Esophagus squamous epithelium (tissue), 5 donors: ENCODE measurements around the gene SSRP1. TPM values are rescaled to one million over a fixed set of nuclear protein-coding genes. Genes with fewer than 3 reads are reported as not detected.
A peak's percentile ranks its signal among the peaks of the same experiment; 100 is the strongest.

ENCODE experiments used
- DNase-seq: peaks from one replicate; lab custom pipeline; 2025; lab: John Stamatoyannopoulos, UW
- H3K27ac ChIP-seq, 4 donors: fragments of 200-600 bp; sonication (generic); one replicate each; pipeline ENCODE4 v1.5.1; 2016 to 2019; ENCODE audit warnings: mild to moderate bottlenecking in 1 of 4
- H3K27me3 ChIP-seq, 4 donors: fragments of 200-600 bp; sonication (generic); 1 replicate in 3 of 4; 2 replicates in 1 of 4; pipeline versions ENCODE4 v1.5.1 to v1.6.0; 2017 to 2021; ENCODE audit warnings: antibody characterized with exemption in 1 of 4
- H3K36me3 ChIP-seq, 3 donors: fragments of 200-600 bp; sonication (generic); one replicate each; pipeline ENCODE4 v1.5.1; 2016 to 2019
- H3K4me1 ChIP-seq, 3 donors: fragments of 200-600 bp; sonication (generic); one replicate each; pipeline ENCODE4 v1.5.1; 2017 to 2019
- H3K4me3 ChIP-seq, 4 donors: fragments of 200-600 bp; sonication (generic); 1 replicate in 3 of 4; 2 replicates in 1 of 4; pipeline ENCODE4 v1.5.1; 2016 to 2019; ENCODE audit warnings: mild to moderate bottlenecking in 2 of 4, moderate library complexity in 1 of 4
- H3K9me3 ChIP-seq, 3 donors: fragments of 200-600 bp; sonication (generic); one replicate each; pipeline ENCODE4 v1.5.1; 2016 to 2019
- POLR2A ChIP-seq, 4 donors: fragments of 450-650 bp; IDR thresholded peaks; one replicate each; pipeline ENCODE4 v1.6.1; 2017; ENCODE audit warnings: antibody characterized with exemption in 4 of 4, mild to moderate bottlenecking in 4 of 4, moderate library complexity in 3 of 4
- WGBS, 2 donors: methylation state at CpG; one replicate each; pipeline ENCODE4 v1.1.5; 2018; 5-methylcytosine and 5-hydroxymethylcytosine counted together
- intact Hi-C: fragments of 100-400 bp; cut with DNase I; formaldehyde crosslinking; loops from one replicate; pipeline ENCODE4 v1.15.0; 2022
- total RNA-seq, 4 donors: library from RNA; depleted of rRNA; stranded (reverse); fragments of >200 nt; gene quantifications; one replicate each; pipeline ENCODE4 v1.1.0, GENCODE V29; 2016
- TF ChIP-seq, protein P1 (sequence below), 6 experiments: fragments of 450-650 bp in 4 of 6; fragments of 200-600 bp in 2 of 6; sonication (generic) in 2 of 6; IDR thresholded peaks; one replicate each; pipeline ENCODE4 v1.5.1; 2016 to 2019; ENCODE audit warnings: antibody characterized with exemption in 6 of 6, mild to moderate bottlenecking in 4 of 6, moderate library complexity in 4 of 6
- donor health status: DM: yes; HTN: yes; CAD: no.

Gene SSRP1
- total RNA-seq, 4 donors from 2014 or later = 49.0 to 98.8 (median 81.3) TPM

DNA sequence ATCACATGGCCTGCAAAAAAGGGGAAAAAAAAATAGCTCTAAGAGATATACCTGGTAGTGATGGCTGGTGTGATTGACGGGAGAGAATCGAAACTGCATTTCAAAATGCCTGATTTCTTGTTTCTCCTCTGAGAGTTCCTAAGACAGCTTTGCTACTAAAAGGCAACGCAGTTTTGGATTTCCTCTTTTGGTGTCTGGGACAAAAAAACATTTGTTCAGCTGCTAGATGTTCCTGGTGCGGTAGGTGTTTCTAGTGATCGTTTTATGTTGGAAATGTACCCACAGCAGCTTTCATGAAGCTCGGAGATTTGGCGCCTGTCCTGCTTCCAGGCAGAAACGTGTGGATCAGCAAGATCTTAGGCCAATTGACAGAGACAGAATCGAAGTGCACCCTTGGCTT is 20.6 kb upstream of the SSRP1 start:
- Histone ChIP-seq H3K27ac (no peak overlapping the region), H3K9me3 (no peaks in the 10 kb centered on the region), H3K36me3 (no peaks in the 10 kb centered on the region), H3K27me3 (no peaks in the 10 kb centered on the region), H3K4me3 (no peak overlapping the region), H3K4me1 (peaks cover 0 to 24% (median 10%) of the 10 kb centered on the region in 3 donors)
- no peak for TF ChIP-seq POLR2A (IDR thresholded peaks at IDR 0.05)
- TF ChIP-seq, protein P1, sequence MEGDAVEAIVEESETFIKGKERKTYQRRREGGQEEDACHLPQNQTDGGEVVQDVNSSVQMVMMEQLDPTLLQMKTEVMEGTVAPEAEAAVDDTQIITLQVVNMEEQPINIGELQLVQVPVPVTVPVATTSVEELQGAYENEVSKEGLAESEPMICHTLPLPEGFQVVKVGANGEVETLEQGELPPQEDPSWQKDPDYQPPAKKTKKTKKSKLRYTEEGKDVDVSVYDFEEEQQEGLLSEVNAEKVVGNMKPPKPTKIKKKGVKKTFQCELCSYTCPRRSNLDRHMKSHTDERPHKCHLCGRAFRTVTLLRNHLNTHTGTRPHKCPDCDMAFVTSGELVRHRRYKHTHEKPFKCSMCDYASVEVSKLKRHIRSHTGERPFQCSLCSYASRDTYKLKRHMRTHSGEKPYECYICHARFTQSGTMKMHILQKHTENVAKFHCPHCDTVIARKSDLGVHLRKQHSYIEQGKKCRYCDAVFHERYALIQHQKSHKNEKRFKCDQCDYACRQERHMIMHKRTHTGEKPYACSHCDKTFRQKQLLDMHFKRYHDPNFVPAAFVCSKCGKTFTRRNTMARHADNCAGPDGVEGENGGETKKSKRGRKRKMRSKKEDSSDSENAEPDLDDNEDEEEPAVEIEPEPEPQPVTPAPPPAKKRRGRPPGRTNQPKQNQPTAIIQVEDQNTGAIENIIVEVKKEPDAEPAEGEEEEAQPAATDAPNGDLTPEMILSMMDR (IDR thresholded peaks at IDR 0.05) = no peak
- intact Hi-C loops = no loop called here
- no peak for DNase-seq
- WGBS, 2 donors = 57 to 61% methylated on average over 9 of the region's 9 CpGs

DNA sequence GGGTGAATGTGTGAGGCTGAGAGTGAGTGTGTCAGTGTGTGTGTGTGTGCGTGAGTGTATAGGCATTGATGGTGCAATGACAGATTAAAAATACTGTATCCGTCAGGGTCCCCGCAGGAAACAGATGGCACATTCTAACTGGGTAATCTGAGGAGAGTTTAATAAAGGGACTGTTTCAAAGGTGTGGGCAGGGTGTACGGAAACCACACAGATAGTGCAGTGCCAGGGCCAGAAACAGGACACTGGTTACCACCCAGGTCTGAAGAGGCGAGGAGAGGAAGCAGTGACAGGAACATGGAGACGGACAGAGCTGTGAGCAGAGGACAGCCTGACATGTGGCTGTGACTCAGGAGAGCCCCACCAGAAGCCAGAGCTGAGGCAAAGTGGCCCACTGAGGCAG is 19.0 kb upstream of the SSRP1 start:
- no peak for DNase-seq
- Histone ChIP-seq H3K4me3 (no peak overlapping the region), H3K27ac (no peak overlapping the region), H3K4me1 (peaks cover 0 to 28% (median 12%) of the 10 kb centered on the region in 3 donors), H3K9me3 (no peaks in the 10 kb centered on the region), H3K36me3 (no peaks in the 10 kb centered on the region), H3K27me3 (no peaks in the 10 kb centered on the region)
- 65 to 71% methylated on average over 6 of the region's 6 CpGs for WGBS, 2 donors
- TF ChIP-seq, protein P1 (IDR thresholded peaks at IDR 0.05) = no peak
- TF ChIP-seq POLR2A (IDR thresholded peaks at IDR 0.05) = no peak
- intact Hi-C loops = no loop called here

DNA sequence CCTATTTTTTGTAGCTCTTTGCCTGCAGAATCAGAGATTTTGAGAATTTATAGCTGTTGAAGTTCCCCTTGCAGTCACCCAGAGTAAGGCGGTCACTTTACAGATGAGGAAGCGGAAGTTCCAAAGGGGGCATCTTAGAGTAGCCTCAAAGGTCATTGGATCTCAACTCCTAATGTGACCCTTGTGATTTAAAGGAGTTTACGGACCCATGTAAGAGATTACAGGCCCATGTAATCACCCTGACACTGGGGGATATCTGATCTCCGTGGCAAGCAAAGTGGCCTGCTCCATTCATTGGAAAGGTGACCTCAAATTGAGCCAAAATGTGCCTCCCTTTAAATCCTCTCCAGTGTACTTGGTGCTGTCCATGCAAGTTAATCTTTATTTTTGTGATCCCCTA is 18.2 kb upstream of the SSRP1 start:
- 64 to 79% methylated on average over 4 of the region's 4 CpGs for WGBS, 2 donors
- TF ChIP-seq, protein P1 (IDR thresholded peaks at IDR 0.05) = no peak
- TF ChIP-seq POLR2A (IDR thresholded peaks at IDR 0.05) = no peak
- Histone ChIP-seq H3K36me3 (no peaks in the 10 kb centered on the region), H3K9me3 (no peaks in the 10 kb centered on the region), H3K4me1 (peaks cover 0 to 31% (median 13%) of the 10 kb centered on the region in 3 donors), H3K4me3 (no peak overlapping the region), H3K27ac (peak overlapping the region in 1 of 4 donors; percentile 52), H3K27me3 (no peaks in the 10 kb centered on the region)
- no peak for DNase-seq
- intact Hi-C loops = no loop called here

DNA sequence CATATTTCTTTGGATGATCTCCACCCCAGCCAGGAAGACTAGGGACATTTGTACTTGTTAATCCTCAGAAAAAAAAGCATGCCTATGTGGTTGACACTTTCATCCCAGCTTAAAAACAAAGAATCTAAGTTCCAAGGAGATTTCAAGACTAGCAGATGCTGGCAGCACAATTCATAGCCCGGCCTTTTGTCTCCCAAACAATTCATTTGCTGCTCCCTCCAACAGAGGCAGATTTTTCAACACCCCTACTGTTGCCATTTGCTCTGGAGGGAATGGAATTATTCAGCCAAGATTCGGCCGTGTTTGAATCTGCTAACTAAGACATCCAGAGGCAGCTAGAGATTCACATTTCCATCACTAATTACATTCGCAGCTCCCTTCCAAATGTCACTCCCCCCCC is 17.8 kb upstream of the SSRP1 start:
- Histone ChIP-seq H3K4me3 (no peak overlapping the region), H3K4me1 (peaks cover 0 to 31% (median 13%) of the 10 kb centered on the region in 3 donors), H3K27me3 (no peaks in the 10 kb centered on the region), H3K36me3 (no peaks in the 10 kb centered on the region), H3K9me3 (no peaks in the 10 kb centered on the region), H3K27ac (peak overlapping the region in 1 of 4 donors; percentile 52)
- intact Hi-C loops = no loop called here
- WGBS, 2 donors = 41 to 52% methylated on average over 4 of the region's 4 CpGs
- TF ChIP-seq, protein P1 (IDR thresholded peaks at IDR 0.05) = no peak
- TF ChIP-seq POLR2A (IDR thresholded peaks at IDR 0.05) = no peak
- DNase-seq = no peak

DNA sequence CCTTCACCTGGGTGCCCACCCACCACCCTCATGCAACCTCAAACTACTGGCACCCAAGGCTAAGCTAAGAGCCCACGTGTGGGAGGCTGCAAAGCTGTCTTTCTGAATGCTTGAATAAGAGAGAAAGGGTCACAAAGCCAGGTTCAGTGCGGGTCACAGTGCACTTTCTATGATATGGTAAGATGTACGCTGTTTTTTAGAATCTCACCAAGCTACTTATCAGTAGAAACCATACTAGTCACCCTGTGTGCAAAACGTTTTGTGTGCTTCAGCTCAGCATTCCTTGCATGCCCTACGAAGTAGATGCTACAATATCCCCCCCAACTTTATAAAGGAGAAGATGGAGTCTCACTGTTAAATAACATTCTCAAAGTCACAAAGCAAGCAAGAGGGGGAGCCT is 17.3 kb upstream of the SSRP1 start:
- H3K27ac ChIP-seq = no peak overlapping the region
- peaks cover 0 to 27% (median 11%) of the 10 kb centered on the region in 3 donors for H3K4me1 ChIP-seq
- no peak for DNase-seq
- no peak overlapping the region for H3K4me3 ChIP-seq
- no peaks in the 10 kb centered on the region for H3K27me3 ChIP-seq
- intact Hi-C loops = no loop called here
- TF ChIP-seq POLR2A (IDR thresholded peaks at IDR 0.05) = no peak
- WGBS, 2 donors = 58 to 60% methylated on average over 5 of the region's 5 CpGs
- no peaks in the 10 kb centered on the region for H3K9me3 ChIP-seq
- no peaks in the 10 kb centered on the region for H3K36me3 ChIP-seq
